Suprapubic skin (tissue), 4 donors: ENCODE data around the gene FBXW2. TPM values are rescaled to one million over a fixed set of nuclear protein-coding genes. Genes with fewer than 3 reads are reported as not detected.

Experiments used
- DNase-seq, 2 donors: peaks; one replicate each; pipeline ENCODE4 v3.0.0-alpha.2; 2019; ENCODE audit warnings: low spot score in 2 of 2
- H3K27ac ChIP-seq: fragments of 200-600 bp; sonication (generic); one replicate; pipeline ENCODE4 v1.5.1; 2019
- H3K27me3 ChIP-seq: fragments of 200-600 bp; sonication (generic); one replicate; pipeline ENCODE4 v1.5.1; 2019
- H3K36me3 ChIP-seq: fragments of 200-600 bp; sonication (generic); one replicate; pipeline ENCODE4 v1.5.1; 2019
- H3K4me1 ChIP-seq: fragments of 200-600 bp; sonication (generic); one replicate; pipeline ENCODE4 v1.5.1; 2019
- H3K4me3 ChIP-seq: fragments of 200-600 bp; sonication (generic); one replicate; pipeline ENCODE4 v1.5.1; 2019; ENCODE audit warnings: mild to moderate bottlenecking
- H3K9me3 ChIP-seq: fragments of 200-600 bp; sonication (generic); one replicate; pipeline ENCODE4 v1.5.1; 2019
- EP300 ChIP-seq: sonication (generic); formaldehyde crosslinking; IDR thresholded peaks from one replicate; pipeline ENCODE4 v1.6.1; 2017; ENCODE audit warnings: antibody characterized with exemption
- POLR2A ChIP-seq, 2 donors: fragments of 450-650 bp; IDR thresholded peaks; one replicate each; pipeline ENCODE4 v1.6.1; 2017; ENCODE audit warnings: antibody characterized with exemption in 2 of 2, mild to moderate bottlenecking in 2 of 2, moderate library complexity in 2 of 2
- POLR2AphosphoS5 ChIP-seq, 3 donors: sonication (generic); formaldehyde crosslinking; IDR thresholded peaks; one replicate each; pipeline ENCODE4 v1.6.1; 2017; ENCODE audit warnings: antibody characterized with exemption in 3 of 3
- WGBS: methylation state at CpG from one replicate; pipeline ENCODE4 v1.1.5; 2018; 5-methylcytosine and 5-hydroxymethylcytosine counted together
- total RNA-seq, 4 donors: library from RNA; depleted of rRNA; stranded (reverse); fragments of >200 nt; gene quantifications; one replicate each; pipeline ENCODE4 v1.1.0, GENCODE V29; 2016
- TF ChIP-seq, protein P1 (sequence below), 2 donors: fragments of 200-600 bp in 1 of 2; fragments of 450-650 bp in 1 of 2; sonication (generic) in 1 of 2; IDR thresholded peaks; one replicate each; pipeline ENCODE4 v1.5.1; 2016 to 2019; ENCODE audit warnings: antibody characterized with exemption in 2 of 2, mild to moderate bottlenecking in 1 of 2, moderate library complexity in 1 of 2

The FBXW2 gene
- total RNA-seq, 4 donors from 2014 or later: 40.4 to 74.8 (median 52.3) TPM

DNA sequence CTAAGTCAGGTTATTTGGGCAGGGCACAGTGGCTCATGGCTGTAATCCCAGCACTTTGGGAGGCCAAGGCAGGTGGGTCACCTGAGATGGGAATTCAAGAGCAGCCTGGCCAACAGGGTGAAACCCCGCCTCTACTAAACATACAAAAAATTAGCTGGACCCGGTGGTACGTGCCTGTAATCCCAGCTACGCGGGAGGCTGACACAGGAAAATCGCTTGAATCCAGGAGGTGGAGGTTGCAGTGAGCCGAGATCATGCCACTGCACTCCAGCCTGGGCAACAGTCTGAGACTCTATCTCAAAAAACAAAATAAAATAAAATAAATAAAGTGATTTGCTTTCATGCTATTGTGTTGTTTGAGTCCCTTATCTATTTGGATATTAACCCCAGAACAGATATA lies 8.2 kb upstream of the FBXW2 start:
- H3K4me1 ChIP-seq: no peaks in the 10 kb centered on the region
- WGBS: 98% methylated on average over 7 of the region's 7 CpGs
- no peak for DNase-seq
- TF ChIP-seq EP300 (no peak), POLR2A (IDR thresholded peaks at IDR 0.05) (no peak), POLR2AphosphoS5 (IDR thresholded peaks at IDR 0.05) (no peak)
- TF ChIP-seq, protein P1, sequence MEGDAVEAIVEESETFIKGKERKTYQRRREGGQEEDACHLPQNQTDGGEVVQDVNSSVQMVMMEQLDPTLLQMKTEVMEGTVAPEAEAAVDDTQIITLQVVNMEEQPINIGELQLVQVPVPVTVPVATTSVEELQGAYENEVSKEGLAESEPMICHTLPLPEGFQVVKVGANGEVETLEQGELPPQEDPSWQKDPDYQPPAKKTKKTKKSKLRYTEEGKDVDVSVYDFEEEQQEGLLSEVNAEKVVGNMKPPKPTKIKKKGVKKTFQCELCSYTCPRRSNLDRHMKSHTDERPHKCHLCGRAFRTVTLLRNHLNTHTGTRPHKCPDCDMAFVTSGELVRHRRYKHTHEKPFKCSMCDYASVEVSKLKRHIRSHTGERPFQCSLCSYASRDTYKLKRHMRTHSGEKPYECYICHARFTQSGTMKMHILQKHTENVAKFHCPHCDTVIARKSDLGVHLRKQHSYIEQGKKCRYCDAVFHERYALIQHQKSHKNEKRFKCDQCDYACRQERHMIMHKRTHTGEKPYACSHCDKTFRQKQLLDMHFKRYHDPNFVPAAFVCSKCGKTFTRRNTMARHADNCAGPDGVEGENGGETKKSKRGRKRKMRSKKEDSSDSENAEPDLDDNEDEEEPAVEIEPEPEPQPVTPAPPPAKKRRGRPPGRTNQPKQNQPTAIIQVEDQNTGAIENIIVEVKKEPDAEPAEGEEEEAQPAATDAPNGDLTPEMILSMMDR (IDR thresholded peaks at IDR 0.05): no peak
- no peaks in the 10 kb centered on the region for H3K27me3 ChIP-seq
- no peaks in the 10 kb centered on the region for H3K36me3 ChIP-seq
- no peak overlapping the region for H3K27ac ChIP-seq
- H3K4me3 ChIP-seq: no peak overlapping the region
- peaks cover 6% of the 10 kb centered on the region for H3K9me3 ChIP-seq

DNA sequence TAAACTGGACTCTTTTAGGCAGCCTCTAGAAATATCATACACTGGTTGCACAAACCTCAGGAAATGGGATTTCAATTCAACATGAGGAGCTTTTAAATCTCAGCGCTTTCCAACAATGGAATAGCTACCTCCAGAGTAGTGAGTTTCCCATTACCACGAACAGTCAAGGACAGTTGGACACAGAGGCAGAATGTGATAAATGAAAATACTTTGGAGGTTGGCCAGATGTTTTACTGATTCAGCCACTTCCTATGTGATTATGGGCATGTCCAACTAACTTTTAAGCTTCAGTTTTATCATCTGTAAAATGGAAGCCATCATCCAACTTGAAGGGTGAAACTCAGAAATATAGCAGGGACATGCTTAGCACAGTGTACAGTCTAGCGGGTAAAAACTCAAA lies 2.1 kb downstream of the FBXW2 start:
- Histone ChIP-seq H3K9me3 (no peaks in the 10 kb centered on the region), H3K36me3 (peaks cover 20% of the 10 kb centered on the region), H3K4me1 (peaks cover 51% of the 10 kb centered on the region), H3K27me3 (no peaks in the 10 kb centered on the region), H3K4me3 (no peak overlapping the region), H3K27ac (no peak overlapping the region)
- TF ChIP-seq POLR2A (IDR thresholded peaks at IDR 0.05): no peak
- no peak for TF ChIP-seq POLR2AphosphoS5 (IDR thresholded peaks at IDR 0.05)
- TF ChIP-seq, protein P1 (IDR thresholded peaks at IDR 0.05): no peak
- no peak for TF ChIP-seq EP300
- no peak for DNase-seq
- WGBS: 80% methylated on average over 3 of the region's 3 CpGs

DNA sequence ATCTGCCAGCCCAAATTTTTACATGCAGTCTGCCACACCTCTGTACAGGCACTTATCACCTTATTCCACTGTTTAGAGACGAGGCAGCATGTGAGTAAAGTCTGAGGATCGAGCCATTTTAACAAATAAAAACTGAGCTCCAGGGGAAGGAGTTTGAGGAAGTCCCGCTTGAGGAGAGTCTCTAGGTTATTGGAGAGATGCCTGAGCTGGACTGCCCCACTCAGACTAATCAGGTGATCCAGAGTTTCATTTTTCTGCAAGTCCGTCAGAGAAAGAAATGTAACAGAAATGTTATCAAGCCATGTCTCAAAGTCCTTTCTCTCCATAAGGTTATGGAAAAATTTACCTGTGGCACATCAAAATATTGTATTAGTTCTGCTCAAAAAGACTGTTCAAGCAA lies 5.3 kb downstream of the FBXW2 start:
- Histone ChIP-seq H3K36me3 (peaks cover 22% of the 10 kb centered on the region), H3K4me1 (peaks cover 45% of the 10 kb centered on the region), H3K9me3 (no peaks in the 10 kb centered on the region), H3K27ac (no peak overlapping the region), H3K27me3 (no peaks in the 10 kb centered on the region), H3K4me3 (no peak overlapping the region)
- DNase-seq: no peak
- TF ChIP-seq EP300: no peak
- TF ChIP-seq POLR2AphosphoS5 (IDR thresholded peaks at IDR 0.05): no peak
- no peak for TF ChIP-seq POLR2A (IDR thresholded peaks at IDR 0.05)
- TF ChIP-seq, protein P1 (IDR thresholded peaks at IDR 0.05): no peak
- WGBS: 73% methylated on average over 4 of the region's 4 CpGs

DNA sequence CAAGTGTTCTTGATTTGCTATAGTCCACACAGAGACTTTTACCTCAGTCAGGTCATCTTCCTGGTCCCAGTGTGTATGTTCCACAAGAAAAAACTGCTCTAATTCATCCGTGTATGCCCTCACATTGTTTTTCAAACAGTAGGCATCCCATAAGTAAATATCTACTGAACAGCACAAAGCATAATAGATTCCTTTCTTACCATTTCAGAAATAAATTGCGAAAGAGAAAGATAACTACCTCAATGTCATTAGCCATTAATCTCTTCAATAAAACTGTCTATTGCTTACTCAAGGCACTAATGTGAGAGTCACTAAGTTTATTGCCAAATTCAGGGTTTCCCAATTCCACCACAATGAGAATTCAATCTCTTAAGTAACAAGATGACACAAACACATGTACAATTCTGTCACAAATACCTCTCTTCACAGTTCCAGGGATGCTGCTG lies 9.6 kb downstream of the FBXW2 start:
- Histone ChIP-seq H3K27ac (peak overlapping the region; percentile 0), H3K36me3 (peaks cover 22% of the 10 kb centered on the region), H3K27me3 (no peaks in the 10 kb centered on the region), H3K4me1 (peaks cover 41% of the 10 kb centered on the region), H3K4me3 (no peak overlapping the region), H3K9me3 (no peaks in the 10 kb centered on the region)
- no peak for DNase-seq
- 63% methylated on average over 2 of the region's 2 CpGs for whole genome bisulfite sequencing
- TF ChIP-seq, protein P1 (IDR thresholded peaks at IDR 0.05): no peak
- no peak for TF ChIP-seq EP300
- TF ChIP-seq POLR2AphosphoS5 (IDR thresholded peaks at IDR 0.05): peak in 1 of 3 donors; percentile 65

DNA sequence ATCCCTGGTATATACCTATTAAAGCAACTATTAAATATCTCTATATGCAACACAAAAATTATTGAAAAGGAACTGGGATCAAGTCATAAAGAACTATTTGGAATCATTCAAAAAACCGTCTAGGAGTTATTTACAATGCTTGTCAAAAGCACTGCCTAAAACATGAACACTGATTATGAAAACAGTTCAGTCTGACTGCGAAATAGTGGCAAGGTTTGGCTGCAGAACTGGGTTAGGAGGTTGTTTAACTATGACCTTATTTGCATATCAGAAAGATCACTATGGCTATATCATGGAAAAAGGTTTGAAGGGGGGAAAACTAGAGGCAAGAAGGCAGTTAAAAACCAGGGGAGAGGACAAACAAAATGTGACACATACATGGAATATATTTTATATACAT lies 12.0 kb downstream of the FBXW2 start:
- no peak overlapping the region for H3K4me3 ChIP-seq
- no peak for DNase-seq
- peaks cover 37% of the 10 kb centered on the region for H3K4me1 ChIP-seq
- TF ChIP-seq POLR2A (IDR thresholded peaks at IDR 0.05): no peak
- TF ChIP-seq EP300: no peak
- TF ChIP-seq POLR2AphosphoS5 (IDR thresholded peaks at IDR 0.05): no peak
- TF ChIP-seq, protein P1 (IDR thresholded peaks at IDR 0.05): no peak
- no peaks in the 10 kb centered on the region for H3K27me3 ChIP-seq
- H3K36me3 ChIP-seq: peaks cover 17% of the 10 kb centered on the region
- H3K9me3 ChIP-seq: no peaks in the 10 kb centered on the region
- WGBS: 50% methylated on average over 2 of the region's 2 CpGs
- H3K27ac ChIP-seq: peak overlapping the region; percentile 16
